GM23338 (cell line): ENCODE results near the gene C1orf21. TPM values are rescaled to one million over a fixed set of nuclear protein-coding genes. Genes with fewer than 3 reads are reported as not detected.

Experiments used
- ATAC-seq: fragments of 200-7000 bp; cut with Tn5 transposase; 3 replicates; pipeline ENCODE4 v1.9.1; 2020
- DNase-seq: peaks from one replicate; pipeline ENCODE4 v3.0.0-alpha.2; 2015; ENCODE audit warnings: low spot score
- H2AFZ ChIP-seq: fragments of 200-600 bp; sonication (generic); 2 replicates; pipeline ENCODE4 v1.8.0; 2016; ENCODE audit warnings: antibody characterized with exemption, mild to moderate bottlenecking, moderate library complexity
- H3F3A ChIP-seq: fragments of 200-600 bp; sonication (generic); replicated peaks from 2 replicates; pipeline ENCODE4 v1.8.0; 2017; ENCODE audit warnings: antibody characterized with exemption, mixed run types, low read depth
- H3K27ac ChIP-seq: fragments of 200-600 bp; sonication (generic); 2 replicates; pipeline ENCODE4 v1.6.1; 2016; ENCODE audit warnings: low read depth
- H3K27me3 ChIP-seq: fragments of 200-600 bp; sonication (generic); 2 replicates; pipeline ENCODE4 v1.8.0; 2016; ENCODE audit warnings: mild to moderate bottlenecking, mixed run types, moderate library complexity; ENCODE audit not compliant: insufficient read depth
- H3K36me3 ChIP-seq: fragments of 200-600 bp; sonication (generic); 2 replicates; pipeline ENCODE4 v1.8.0; 2016; ENCODE audit warnings: mild to moderate bottlenecking; ENCODE audit not compliant: insufficient read depth
- H3K4me1 ChIP-seq: fragments of 200-600 bp; sonication (generic); 2 replicates; pipeline ENCODE4 v1.8.0; 2016; ENCODE audit warnings: mild to moderate bottlenecking, moderate library complexity; ENCODE audit not compliant: insufficient read depth
- H3K4me2 ChIP-seq: fragments of 200-600 bp; sonication (generic); 2 replicates; pipeline ENCODE4 v1.7.1; 2017; ENCODE audit warnings: mixed run types
- H3K4me3 ChIP-seq: fragments of 200-600 bp; sonication (generic); 2 replicates; pipeline ENCODE4 v1.6.1; 2016; ENCODE audit warnings: mixed run types
- H3K79me2 ChIP-seq: fragments of 200-600 bp; sonication (generic); replicated peaks from 2 replicates; pipeline ENCODE4 v1.8.0; 2017; ENCODE audit warnings: mild to moderate bottlenecking; ENCODE audit not compliant: insufficient read depth
- H3K9me2 ChIP-seq: fragments of 200-600 bp; sonication (generic); 2 replicates; pipeline ENCODE4 v1.8.0; 2017; ENCODE audit not compliant: insufficient read depth
- H4K20me1 ChIP-seq: fragments of 200-600 bp; sonication (generic); replicated peaks from 2 replicates; pipeline ENCODE4 v1.8.0; 2017; ENCODE audit warnings: mild to moderate bottlenecking; ENCODE audit not compliant: insufficient read depth
- H3K27ac Mint-ChIP-seq: 2 replicates; pipeline ENCODE4 v1.8.0; 2020; ENCODE audit warnings: inconsistent platforms, mild to moderate bottlenecking, moderate library complexity, mixed read lengths
- H3K27me3 Mint-ChIP-seq: 3 replicates; pipeline ENCODE4 v1.8.0; 2022; ENCODE audit warnings: low read depth, mild to moderate bottlenecking, moderate library complexity, mixed read lengths, inconsistent platforms; ENCODE audit not compliant: insufficient read depth, poor library complexity
- H3K36me3 Mint-ChIP-seq: 3 replicates; pipeline ENCODE4 v1.8.0; 2021; ENCODE audit warnings: low read depth, mild to moderate bottlenecking, inconsistent platforms, moderate library complexity, mixed read lengths
- H3K4me1 Mint-ChIP-seq: 3 replicates; pipeline ENCODE4 v1.8.0; 2020; ENCODE audit warnings: mild to moderate bottlenecking, inconsistent platforms, mixed read lengths
- H3K4me3 Mint-ChIP-seq: 3 replicates; pipeline ENCODE4 v1.8.0; 2021; ENCODE audit warnings: moderate library complexity, mild to moderate bottlenecking, inconsistent platforms, mixed read lengths
- H3K9me3 Mint-ChIP-seq: 3 replicates; pipeline ENCODE4 v1.8.0; 2020; ENCODE audit warnings: moderate library complexity, mild to moderate bottlenecking, inconsistent platforms, mixed read lengths
- CREB1 ChIP-seq: fragments of 250-450 bp; sonication (Bioruptor Pico); IDR thresholded peaks from 2 replicates; pipeline ENCODE4 v1.5.0; 2020; ENCODE audit warnings: low read depth, mild to moderate bottlenecking, moderate library complexity
- ETS1 ChIP-seq: IDR thresholded peaks from 2 replicates; pipeline ENCODE4 v1.6.1; 2016; ENCODE audit warnings: antibody characterized with exemption
- EZH2 ChIP-seq: fragments of 200-600 bp; sonication (generic); IDR thresholded peaks from one replicate; pipeline ENCODE4 v1.8.0; 2017; ENCODE audit warnings: antibody characterized with exemption, mild to moderate bottlenecking, low read depth; ENCODE audit not compliant: unreplicated experiment
- EZH2phosphoT487 ChIP-seq: fragments of 200-600 bp; sonication (generic); IDR thresholded peaks from one replicate; pipeline ENCODE4 v1.8.1; 2018; ENCODE audit warnings: antibody characterized with exemption; ENCODE audit not compliant: unreplicated experiment
- JUNB ChIP-seq: IDR thresholded peaks from one replicate; pipeline ENCODE4 v1.6.1; 2016; ENCODE audit warnings: antibody characterized with exemption; ENCODE audit not compliant: unreplicated experiment
- NANOG ChIP-seq: IDR thresholded peaks from 2 replicates; pipeline ENCODE4 v1.6.1; 2016; ENCODE audit warnings: antibody characterized with exemption, borderline replicate concordance
- POLR2AphosphoS5 ChIP-seq: IDR thresholded peaks from 2 replicates; pipeline ENCODE4 v1.6.1; 2016; ENCODE audit warnings: antibody characterized with exemption, low read depth
- STAT1 ChIP-seq: IDR thresholded peaks from one replicate; pipeline ENCODE4 v1.6.1; 2016; ENCODE audit warnings: antibody characterized with exemption; ENCODE audit not compliant: unreplicated experiment
- ZNF114 ChIP-seq: fragments of 250-450 bp; sonication (Bioruptor Pico); IDR thresholded peaks from 2 replicates; pipeline ENCODE4 v1.5.0; 2020; ENCODE audit warnings: mild to moderate bottlenecking, moderate library complexity
- ZNF331 ChIP-seq: fragments of 250-450 bp; sonication (Bioruptor Pico); IDR thresholded peaks from 2 replicates; pipeline ENCODE4 v1.5.0; 2020; ENCODE audit warnings: low read depth, mild to moderate bottlenecking, moderate library complexity
- polyA plus RNA-seq: library from polyadenylated mRNA; unstranded; fragments of >200 nt; fragmentation: Nextera tagmentation; extraction: Ambion mirVana; gene quantifications from 2 replicates; pipeline ENCODE4 v1.2.1, GENCODE V29; 2016
- total RNA-seq: library from RNA; depleted of rRNA; stranded (reverse); fragments of >200 nt; shearing (Covaris generic); gene quantifications from 2 replicates; pipeline ENCODE4 v1.2.3, GENCODE V29; 2014
- TF ChIP-seq, protein P1 (sequence below), 2 experiments: fragments of 200-600 bp in 1 of 2; sonication (generic) in 1 of 2; conservative IDR thresholded peaks; 2 replicates each; pipeline versions ENCODE4 v1.5.1 to v1.6.1; 2016 to 2017; ENCODE audit warnings: antibody characterized with exemption in 2 of 2, low read depth in 2 of 2, mild to moderate bottlenecking in 2 of 2, moderate library complexity in 1 of 2
- TF ChIP-seq, protein P2 (sequence below): fragments of 250-450 bp; sonication (Bioruptor Pico); IDR thresholded peaks from 2 replicates; pipeline ENCODE4 v1.5.0; 2020; ENCODE audit warnings: mild to moderate bottlenecking, moderate library complexity
- TF ChIP-seq, protein P3 (sequence below): IDR thresholded peaks from one replicate; pipeline ENCODE4 v1.6.1; 2018; ENCODE audit warnings: antibody characterized with exemption; ENCODE audit not compliant: unreplicated experiment

C1orf21 gene
- total and polyA plus RNA-seq, 2 experiments from 2014 or later: 28.0 to 40.4 TPM

DNA sequence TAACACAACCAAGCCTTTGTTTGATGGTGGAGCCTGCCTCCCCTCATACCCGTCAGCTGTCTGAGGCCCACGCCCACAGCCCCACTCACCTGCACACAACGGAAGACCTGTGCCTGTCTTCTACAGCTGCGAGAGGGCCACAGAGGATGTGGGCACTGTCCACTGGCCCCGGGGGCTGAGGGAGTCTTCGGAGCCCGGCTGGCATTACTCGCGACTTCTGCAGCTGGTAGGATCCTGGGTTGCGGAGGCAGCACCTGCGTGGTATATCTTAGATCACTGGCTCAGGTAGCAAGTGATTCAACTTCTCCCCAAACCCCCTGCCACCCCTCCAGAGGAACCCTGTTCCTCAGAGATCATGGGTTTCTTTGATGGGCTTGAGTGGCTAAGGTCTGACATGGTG lies 257.9 kb downstream of the C1orf21 start:
- Histone ChIP-seq H3K79me2 (no peaks in the 10 kb centered on the region), H3K4me1 (no peaks in the 10 kb centered on the region), H3K9me2 (no peaks in the 10 kb centered on the region), H2AFZ (no peak overlapping the region), H3K4me2 (no peak overlapping the region), H3F3A (no peaks in the 10 kb centered on the region), H3K36me3 (no peaks in the 10 kb centered on the region), H3K27me3 (no peaks in the 10 kb centered on the region), H4K20me1 (no peaks in the 10 kb centered on the region), H3K27ac (no peak overlapping the region), H3K4me3 (no peak overlapping the region)
- Mint-ChIP-seq H3K9me3 (peaks cover 8% of the 10 kb centered on the region), H3K36me3 (peaks cover 3% of the 10 kb centered on the region; the same call in 1 of the 3 replicates), H3K27ac (no peak overlapping the region), H3K4me3 (no peak overlapping the region), H3K27me3 (peaks cover 8% of the 10 kb centered on the region), H3K4me1 (no peaks in the 10 kb centered on the region)
- no peak for TF ChIP-seq CREB1 (CRISPR knock-in tag)
- TF ChIP-seq, protein P1, sequence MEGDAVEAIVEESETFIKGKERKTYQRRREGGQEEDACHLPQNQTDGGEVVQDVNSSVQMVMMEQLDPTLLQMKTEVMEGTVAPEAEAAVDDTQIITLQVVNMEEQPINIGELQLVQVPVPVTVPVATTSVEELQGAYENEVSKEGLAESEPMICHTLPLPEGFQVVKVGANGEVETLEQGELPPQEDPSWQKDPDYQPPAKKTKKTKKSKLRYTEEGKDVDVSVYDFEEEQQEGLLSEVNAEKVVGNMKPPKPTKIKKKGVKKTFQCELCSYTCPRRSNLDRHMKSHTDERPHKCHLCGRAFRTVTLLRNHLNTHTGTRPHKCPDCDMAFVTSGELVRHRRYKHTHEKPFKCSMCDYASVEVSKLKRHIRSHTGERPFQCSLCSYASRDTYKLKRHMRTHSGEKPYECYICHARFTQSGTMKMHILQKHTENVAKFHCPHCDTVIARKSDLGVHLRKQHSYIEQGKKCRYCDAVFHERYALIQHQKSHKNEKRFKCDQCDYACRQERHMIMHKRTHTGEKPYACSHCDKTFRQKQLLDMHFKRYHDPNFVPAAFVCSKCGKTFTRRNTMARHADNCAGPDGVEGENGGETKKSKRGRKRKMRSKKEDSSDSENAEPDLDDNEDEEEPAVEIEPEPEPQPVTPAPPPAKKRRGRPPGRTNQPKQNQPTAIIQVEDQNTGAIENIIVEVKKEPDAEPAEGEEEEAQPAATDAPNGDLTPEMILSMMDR (conservative IDR thresholded peaks at IDR 0.05; ENCODE audit: low read depth in 2 of 2): no peak
- no peak for TF ChIP-seq STAT1
- no peak for TF ChIP-seq EZH2
- TF ChIP-seq NANOG: no peak
- no peak for TF ChIP-seq EZH2phosphoT487
- TF ChIP-seq, protein P2, sequence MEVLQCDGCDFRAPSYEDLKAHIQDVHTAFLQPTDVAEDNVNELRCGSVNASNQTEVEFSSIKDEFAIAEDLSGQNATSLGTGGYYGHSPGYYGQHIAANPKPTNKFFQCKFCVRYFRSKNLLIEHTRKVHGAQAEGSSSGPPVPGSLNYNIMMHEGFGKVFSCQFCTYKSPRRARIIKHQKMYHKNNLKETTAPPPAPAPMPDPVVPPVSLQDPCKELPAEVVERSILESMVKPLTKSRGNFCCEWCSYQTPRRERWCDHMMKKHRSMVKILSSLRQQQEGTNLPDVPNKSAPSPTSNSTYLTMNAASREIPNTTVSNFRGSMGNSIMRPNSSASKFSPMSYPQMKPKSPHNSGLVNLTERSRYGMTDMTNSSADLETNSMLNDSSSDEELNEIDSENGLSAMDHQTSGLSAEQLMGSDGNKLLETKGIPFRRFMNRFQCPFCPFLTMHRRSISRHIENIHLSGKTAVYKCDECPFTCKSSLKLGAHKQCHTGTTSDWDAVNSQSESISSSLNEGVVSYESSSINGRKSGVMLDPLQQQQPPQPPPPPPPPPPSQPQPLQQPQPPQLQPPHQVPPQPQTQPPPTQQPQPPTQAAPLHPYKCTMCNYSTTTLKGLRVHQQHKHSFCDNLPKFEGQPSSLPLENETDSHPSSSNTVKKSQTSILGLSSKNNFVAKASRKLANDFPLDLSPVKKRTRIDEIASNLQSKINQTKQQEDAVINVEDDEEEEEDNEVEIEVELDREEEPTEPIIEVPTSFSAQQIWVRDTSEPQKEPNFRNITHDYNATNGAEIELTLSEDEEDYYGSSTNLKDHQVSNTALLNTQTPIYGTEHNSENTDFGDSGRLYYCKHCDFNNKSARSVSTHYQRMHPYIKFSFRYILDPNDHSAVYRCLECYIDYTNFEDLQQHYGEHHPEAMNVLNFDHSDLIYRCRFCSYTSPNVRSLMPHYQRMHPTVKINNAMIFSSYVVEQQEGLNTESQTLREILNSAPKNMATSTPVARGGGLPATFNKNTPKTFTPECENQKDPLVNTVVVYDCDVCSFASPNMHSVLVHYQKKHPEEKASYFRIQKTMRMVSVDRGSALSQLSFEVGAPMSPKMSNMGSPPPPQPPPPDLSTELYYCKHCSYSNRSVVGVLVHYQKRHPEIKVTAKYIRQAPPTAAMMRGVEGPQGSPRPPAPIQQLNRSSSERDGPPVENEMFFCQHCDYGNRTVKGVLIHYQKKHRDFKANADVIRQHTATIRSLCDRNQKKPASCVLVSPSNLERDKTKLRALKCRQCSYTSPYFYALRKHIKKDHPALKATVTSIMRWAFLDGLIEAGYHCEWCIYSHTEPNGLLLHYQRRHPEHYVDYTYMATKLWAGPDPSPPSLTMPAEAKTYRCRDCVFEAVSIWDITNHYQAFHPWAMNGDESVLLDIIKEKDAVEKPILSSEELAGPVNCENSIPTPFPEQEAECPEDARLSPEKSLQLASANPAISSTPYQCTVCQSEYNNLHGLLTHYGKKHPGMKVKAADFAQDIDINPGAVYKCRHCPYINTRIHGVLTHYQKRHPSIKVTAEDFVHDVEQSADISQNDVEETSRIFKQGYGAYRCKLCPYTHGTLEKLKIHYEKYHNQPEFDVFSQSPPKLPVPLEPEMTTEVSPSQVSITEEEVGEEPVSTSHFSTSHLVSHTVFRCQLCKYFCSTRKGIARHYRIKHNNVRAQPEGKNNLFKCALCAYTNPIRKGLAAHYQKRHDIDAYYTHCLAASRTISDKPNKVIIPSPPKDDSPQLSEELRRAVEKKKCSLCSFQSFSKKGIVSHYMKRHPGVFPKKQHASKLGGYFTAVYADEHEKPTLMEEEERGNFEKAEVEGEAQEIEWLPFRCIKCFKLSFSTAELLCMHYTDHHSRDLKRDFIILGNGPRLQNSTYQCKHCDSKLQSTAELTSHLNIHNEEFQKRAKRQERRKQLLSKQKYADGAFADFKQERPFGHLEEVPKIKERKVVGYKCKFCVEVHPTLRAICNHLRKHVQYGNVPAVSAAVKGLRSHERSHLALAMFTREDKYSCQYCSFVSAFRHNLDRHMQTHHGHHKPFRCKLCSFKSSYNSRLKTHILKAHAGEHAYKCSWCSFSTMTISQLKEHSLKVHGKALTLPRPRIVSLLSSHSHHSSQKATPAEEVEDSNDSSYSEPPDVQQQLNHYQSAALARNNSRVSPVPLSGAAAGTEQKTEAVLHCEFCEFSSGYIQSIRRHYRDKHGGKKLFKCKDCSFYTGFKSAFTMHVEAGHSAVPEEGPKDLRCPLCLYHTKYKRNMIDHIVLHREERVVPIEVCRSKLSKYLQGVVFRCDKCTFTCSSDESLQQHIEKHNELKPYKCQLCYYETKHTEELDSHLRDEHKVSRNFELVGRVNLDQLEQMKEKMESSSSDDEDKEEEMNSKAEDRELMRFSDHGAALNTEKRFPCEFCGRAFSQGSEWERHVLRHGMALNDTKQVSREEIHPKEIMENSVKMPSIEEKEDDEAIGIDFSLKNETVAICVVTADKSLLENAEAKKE (CRISPR knock-in tag): no peak
- TF ChIP-seq ETS1: no peak
- TF ChIP-seq, protein P3, sequence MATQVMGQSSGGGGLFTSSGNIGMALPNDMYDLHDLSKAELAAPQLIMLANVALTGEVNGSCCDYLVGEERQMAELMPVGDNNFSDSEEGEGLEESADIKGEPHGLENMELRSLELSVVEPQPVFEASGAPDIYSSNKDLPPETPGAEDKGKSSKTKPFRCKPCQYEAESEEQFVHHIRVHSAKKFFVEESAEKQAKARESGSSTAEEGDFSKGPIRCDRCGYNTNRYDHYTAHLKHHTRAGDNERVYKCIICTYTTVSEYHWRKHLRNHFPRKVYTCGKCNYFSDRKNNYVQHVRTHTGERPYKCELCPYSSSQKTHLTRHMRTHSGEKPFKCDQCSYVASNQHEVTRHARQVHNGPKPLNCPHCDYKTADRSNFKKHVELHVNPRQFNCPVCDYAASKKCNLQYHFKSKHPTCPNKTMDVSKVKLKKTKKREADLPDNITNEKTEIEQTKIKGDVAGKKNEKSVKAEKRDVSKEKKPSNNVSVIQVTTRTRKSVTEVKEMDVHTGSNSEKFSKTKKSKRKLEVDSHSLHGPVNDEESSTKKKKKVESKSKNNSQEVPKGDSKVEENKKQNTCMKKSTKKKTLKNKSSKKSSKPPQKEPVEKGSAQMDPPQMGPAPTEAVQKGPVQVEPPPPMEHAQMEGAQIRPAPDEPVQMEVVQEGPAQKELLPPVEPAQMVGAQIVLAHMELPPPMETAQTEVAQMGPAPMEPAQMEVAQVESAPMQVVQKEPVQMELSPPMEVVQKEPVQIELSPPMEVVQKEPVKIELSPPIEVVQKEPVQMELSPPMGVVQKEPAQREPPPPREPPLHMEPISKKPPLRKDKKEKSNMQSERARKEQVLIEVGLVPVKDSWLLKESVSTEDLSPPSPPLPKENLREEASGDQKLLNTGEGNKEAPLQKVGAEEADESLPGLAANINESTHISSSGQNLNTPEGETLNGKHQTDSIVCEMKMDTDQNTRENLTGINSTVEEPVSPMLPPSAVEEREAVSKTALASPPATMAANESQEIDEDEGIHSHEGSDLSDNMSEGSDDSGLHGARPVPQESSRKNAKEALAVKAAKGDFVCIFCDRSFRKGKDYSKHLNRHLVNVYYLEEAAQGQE: no peak
- TF ChIP-seq ZNF114: no peak
- TF ChIP-seq POLR2AphosphoS5: no peak
- TF ChIP-seq ZNF331 (CRISPR knock-in tag): no peak
- TF ChIP-seq JUNB: no peak
- DNase-seq (no peak), ATAC-seq (no peak)
